Adipose tissue (tissue), 3 donors: ENCODE results near the gene FAN1. TPM values are rescaled to one million over a fixed set of nuclear protein-coding genes. Genes with fewer than 3 reads are reported as not detected.

Experiments
- H3K27ac ChIP-seq: one replicate; pipeline ENCODE4 v1.5.1; 2013; ENCODE audit warnings: low read depth, low read length
- WGBS, 3 donors: extraction: QIAGEN DNeasy Blood & Tissue Kit; methylation state at CpG; one replicate each; pipeline ENCODE4 v1.1.7; 2013; 5-methylcytosine and 5-hydroxymethylcytosine counted together
- polyA plus RNA-seq, 3 donors: library from polyadenylated mRNA; stranded (reverse); fragments of 200-250 nt; gene quantifications; one replicate each; pipeline ENCODE4 v1.2.3, GENCODE V29; 2013
- donor health status: healthy with polysubstance abuse.
- donor health status: Bipolar disorder and iron deficiency.
- donor health status: healthy.

The FAN1 gene
- polyA plus RNA-seq, 3 donors = 8.7 to 8.8 (median 8.7) TPM

GRCh38 chr15:30943654-30944335, 40.1 kb downstream of the FAN1 start:
- WGBS, 3 donors = 87 to 92% (median 90%) methylated on average over 8 of the region's 8 CpGs
- H3K27ac ChIP-seq = no peak overlapping the region

GRCh38 chr15:30953183-30953582, 49.5 kb downstream of the FAN1 start:
- H3K27ac ChIP-seq = no peak overlapping the region
- WGBS, 3 donors = 90 to 93% (median 92%) methylated on average over 7 of the region's 7 CpGs

- WGBS, 3 donors = 64 to 80% (median 69%) methylated on average over 7 of the region's 7 CpGs
These were observed 50.1 kb downstream of the FAN1 start for GRCh38 chr15:30953731-30954378.

GRCh38 chr15:30954674-30955073, 51.0 kb downstream of the FAN1 start:
- WGBS, 3 donors = 91 to 93% (median 93%) methylated on average over 1 of the region's 1 CpG
- H3K27ac ChIP-seq = no peak overlapping the region

More at GRCh38 chr15:30953731-30954378, 50.1 kb downstream of the FAN1 start:
- no peak overlapping the region for H3K27ac ChIP-seq

GRCh38 chr15:30956216-30957124, 52.8 kb downstream of the FAN1 start:
- WGBS, 3 donors = 81 to 82% (median 82%) methylated on average over 6 of the region's 6 CpGs
- no peak overlapping the region for H3K27ac ChIP-seq

GRCh38 chr15:30958219-30958618, 54.5 kb downstream of the FAN1 start:
- no peak overlapping the region for H3K27ac ChIP-seq
- 85 to 97% (median 94%) methylated on average over 5 of the region's 5 CpGs for WGBS, 3 donors

GRCh38 chr15:30962079-30962478, 58.4 kb downstream of the FAN1 start:
- no peak overlapping the region for H3K27ac ChIP-seq

GRCh38 chr15:30962659-30963058, 58.9 kb downstream of the FAN1 start:
- no peak overlapping the region for H3K27ac ChIP-seq
- WGBS, 3 donors = 95 to 100% (median 99%) methylated on average over 3 of the region's 3 CpGs

GRCh38 chr15:30963681-30964080, 60.0 kb downstream of the FAN1 start:
- H3K27ac ChIP-seq = no peak overlapping the region
- WGBS, 3 donors = 80 to 91% (median 86%) methylated on average over 3 of the region's 3 CpGs

GRCh38 chr15:30969724-30970123, 66.0 kb downstream of the FAN1 start:
- H3K27ac ChIP-seq = no peak overlapping the region
- 92 to 99% (median 93%) methylated on average over 2 of the region's 2 CpGs for WGBS, 3 donors

GRCh38 chr15:30973379-30973778, 69.7 kb downstream of the FAN1 start:
- H3K27ac ChIP-seq = no peak overlapping the region
- 95 to 97% (median 95%) methylated on average over 4 of the region's 4 CpGs for WGBS, 3 donors

- 72 to 80% (median 72%) methylated on average over 5 of the region's 5 CpGs for WGBS, 3 donors
- no peak overlapping the region for H3K27ac ChIP-seq
These were observed 70.4 kb downstream of the FAN1 start for GRCh38 chr15:30974112-30974511.

- H3K27ac ChIP-seq = no peak overlapping the region
These were observed 74.6 kb downstream of the FAN1 start for GRCh38 chr15:30978328-30978727.

GRCh38 chr15:30979457-30979856, 75.7 kb downstream of the FAN1 start:
- H3K27ac ChIP-seq = no peak overlapping the region
- 76 to 96% (median 87%) methylated on average over 5 of the region's 5 CpGs for WGBS, 3 donors

- no peak overlapping the region for H3K27ac ChIP-seq
- 73 to 80% (median 79%) methylated on average over 3 of the region's 3 CpGs for WGBS, 3 donors
These were observed 80.4 kb downstream of the FAN1 start for GRCh38 chr15:30984118-30984517.

GRCh38 chr15:30984542-30984941, 80.8 kb downstream of the FAN1 start:
- no peak overlapping the region for H3K27ac ChIP-seq
- 61 to 63% (median 62%) methylated on average over 6 of the region's 6 CpGs for WGBS, 3 donors

- 28 to 37% (median 35%) methylated on average over 3 of the region's 3 CpGs for WGBS, 3 donors
- H3K27ac ChIP-seq = no peak overlapping the region
These were observed 81.4 kb downstream of the FAN1 start for GRCh38 chr15:30985081-30985531.

GRCh38 chr15:30990036-30990435, 86.3 kb downstream of the FAN1 start:
- H3K27ac ChIP-seq = no peak overlapping the region
- WGBS, 3 donors = 52 to 61% (median 56%) methylated on average over 2 of the region's 2 CpGs
